HFF-Myc (cell line): ENCODE data around the gene ANKS1A.

Experiments
- DNase-seq: peaks from one replicate; pipeline ENCODE4 v3.0.0-alpha.2; 2011; ENCODE audit warnings: low read depth; ENCODE audit errors: extremely low read depth
- H3K4me3 ChIP-seq: replicated peaks from 2 replicates; pipeline ENCODE4 v1.5.1; 2011; ENCODE audit warnings: low read depth, mild to moderate bottlenecking, control low read depth, low read length
- CTCF ChIP-seq: IDR thresholded peaks from 2 replicates; pipeline ENCODE4 v1.5.1; 2012; ENCODE audit warnings: mild to moderate bottlenecking, low read depth, low read length, control low read depth; ENCODE audit errors: missing control alignments

The ANKS1A gene

GRCh38 chr6:35054106-35054742 is 165.2 kb downstream of the ANKS1A start:
- DNase-seq = no peak
- H3K4me3 ChIP-seq = no peak overlapping the region
- TF ChIP-seq CTCF = no peak

- TF ChIP-seq CTCF = no peak
These were observed 165.7 kb downstream of the ANKS1A start for GRCh38 chr6:35054743-35055130.

GRCh38 chr6:35055891-35056290 is 166.8 kb downstream of the ANKS1A start:
- no peak overlapping the region for H3K4me3 ChIP-seq
- TF ChIP-seq CTCF = no peak
- no peak for DNase-seq

More at GRCh38 chr6:35054743-35055130, 165.7 kb downstream of the ANKS1A start:
- DNase-seq = no peak
- no peak overlapping the region for H3K4me3 ChIP-seq

GRCh38 chr6:35056952-35057351 is 167.9 kb downstream of the ANKS1A start:
- no peak for DNase-seq
- no peak overlapping the region for H3K4me3 ChIP-seq
- TF ChIP-seq CTCF = no peak

GRCh38 chr6:35057449-35058357 is 168.6 kb downstream of the ANKS1A start:
- no peak for TF ChIP-seq CTCF
- DNase-seq = no peak
- H3K4me3 ChIP-seq = no peak overlapping the region

GRCh38 chr6:35058358-35058675 is 169.3 kb downstream of the ANKS1A start:
- DNase-seq = no peak
- no peak for TF ChIP-seq CTCF
- H3K4me3 ChIP-seq = no peak overlapping the region
